GM23338 (cell line): Measurements from ENCODE around the gene GRM3. TPM values are rescaled to one million over a fixed set of nuclear protein-coding genes. Genes with fewer than 3 reads are reported as not detected.

Experiments
- ATAC-seq: fragments of 200-7000 bp; cut with Tn5 transposase; 3 replicates; pipeline ENCODE4 v1.9.1; 2020
- DNase-seq: peaks from one replicate; pipeline ENCODE4 v3.0.0-alpha.2; 2015; ENCODE audit warnings: low spot score
- H2AFZ ChIP-seq: fragments of 200-600 bp; sonication (generic); 2 replicates; pipeline ENCODE4 v1.8.0; 2016; ENCODE audit warnings: antibody characterized with exemption, mild to moderate bottlenecking, moderate library complexity
- H3F3A ChIP-seq: fragments of 200-600 bp; sonication (generic); replicated peaks from 2 replicates; pipeline ENCODE4 v1.8.0; 2017; ENCODE audit warnings: antibody characterized with exemption, mixed run types, low read depth
- H3K27ac ChIP-seq: fragments of 200-600 bp; sonication (generic); 2 replicates; pipeline ENCODE4 v1.6.1; 2016; ENCODE audit warnings: low read depth
- H3K27me3 ChIP-seq: fragments of 200-600 bp; sonication (generic); 2 replicates; pipeline ENCODE4 v1.8.0; 2016; ENCODE audit warnings: mild to moderate bottlenecking, mixed run types, moderate library complexity; ENCODE audit not compliant: insufficient read depth
- H3K36me3 ChIP-seq: fragments of 200-600 bp; sonication (generic); 2 replicates; pipeline ENCODE4 v1.8.0; 2016; ENCODE audit warnings: mild to moderate bottlenecking; ENCODE audit not compliant: insufficient read depth
- H3K4me1 ChIP-seq: fragments of 200-600 bp; sonication (generic); 2 replicates; pipeline ENCODE4 v1.8.0; 2016; ENCODE audit warnings: mild to moderate bottlenecking, moderate library complexity; ENCODE audit not compliant: insufficient read depth
- H3K4me2 ChIP-seq: fragments of 200-600 bp; sonication (generic); 2 replicates; pipeline ENCODE4 v1.7.1; 2017; ENCODE audit warnings: mixed run types
- H3K4me3 ChIP-seq: fragments of 200-600 bp; sonication (generic); 2 replicates; pipeline ENCODE4 v1.6.1; 2016; ENCODE audit warnings: mixed run types
- H3K79me2 ChIP-seq: fragments of 200-600 bp; sonication (generic); replicated peaks from 2 replicates; pipeline ENCODE4 v1.8.0; 2017; ENCODE audit warnings: mild to moderate bottlenecking; ENCODE audit not compliant: insufficient read depth
- H3K9me2 ChIP-seq: fragments of 200-600 bp; sonication (generic); 2 replicates; pipeline ENCODE4 v1.8.0; 2017; ENCODE audit not compliant: insufficient read depth
- H4K20me1 ChIP-seq: fragments of 200-600 bp; sonication (generic); replicated peaks from 2 replicates; pipeline ENCODE4 v1.8.0; 2017; ENCODE audit warnings: mild to moderate bottlenecking; ENCODE audit not compliant: insufficient read depth
- H3K27ac Mint-ChIP-seq: 2 replicates; pipeline ENCODE4 v1.8.0; 2020; ENCODE audit warnings: inconsistent platforms, mild to moderate bottlenecking, moderate library complexity, mixed read lengths
- H3K27me3 Mint-ChIP-seq: 3 replicates; pipeline ENCODE4 v1.8.0; 2022; ENCODE audit warnings: low read depth, mild to moderate bottlenecking, moderate library complexity, mixed read lengths, inconsistent platforms; ENCODE audit not compliant: insufficient read depth, poor library complexity
- H3K36me3 Mint-ChIP-seq: 3 replicates; pipeline ENCODE4 v1.8.0; 2021; ENCODE audit warnings: low read depth, mild to moderate bottlenecking, inconsistent platforms, moderate library complexity, mixed read lengths
- H3K4me1 Mint-ChIP-seq: 3 replicates; pipeline ENCODE4 v1.8.0; 2020; ENCODE audit warnings: mild to moderate bottlenecking, inconsistent platforms, mixed read lengths
- H3K4me3 Mint-ChIP-seq: 3 replicates; pipeline ENCODE4 v1.8.0; 2021; ENCODE audit warnings: moderate library complexity, mild to moderate bottlenecking, inconsistent platforms, mixed read lengths
- H3K9me3 Mint-ChIP-seq: 3 replicates; pipeline ENCODE4 v1.8.0; 2020; ENCODE audit warnings: moderate library complexity, mild to moderate bottlenecking, inconsistent platforms, mixed read lengths
- CREB1 ChIP-seq: fragments of 250-450 bp; sonication (Bioruptor Pico); IDR thresholded peaks from 2 replicates; pipeline ENCODE4 v1.5.0; 2020; ENCODE audit warnings: low read depth, mild to moderate bottlenecking, moderate library complexity
- EZH2 ChIP-seq: fragments of 200-600 bp; sonication (generic); IDR thresholded peaks from one replicate; pipeline ENCODE4 v1.8.0; 2017; ENCODE audit warnings: antibody characterized with exemption, mild to moderate bottlenecking, low read depth; ENCODE audit not compliant: unreplicated experiment
- EZH2phosphoT487 ChIP-seq: fragments of 200-600 bp; sonication (generic); IDR thresholded peaks from one replicate; pipeline ENCODE4 v1.8.1; 2018; ENCODE audit warnings: antibody characterized with exemption; ENCODE audit not compliant: unreplicated experiment
- JUNB ChIP-seq: IDR thresholded peaks from one replicate; pipeline ENCODE4 v1.6.1; 2016; ENCODE audit warnings: antibody characterized with exemption; ENCODE audit not compliant: unreplicated experiment
- NANOG ChIP-seq: IDR thresholded peaks from 2 replicates; pipeline ENCODE4 v1.6.1; 2016; ENCODE audit warnings: antibody characterized with exemption, borderline replicate concordance
- ZNF114 ChIP-seq: fragments of 250-450 bp; sonication (Bioruptor Pico); IDR thresholded peaks from 2 replicates; pipeline ENCODE4 v1.5.0; 2020; ENCODE audit warnings: mild to moderate bottlenecking, moderate library complexity
- ZNF462 ChIP-seq: fragments of 250-450 bp; sonication (Bioruptor Pico); IDR thresholded peaks from 2 replicates; pipeline ENCODE4 v1.5.0; 2020; ENCODE audit warnings: mild to moderate bottlenecking, moderate library complexity
- polyA plus RNA-seq: library from polyadenylated mRNA; unstranded; fragments of >200 nt; fragmentation: Nextera tagmentation; extraction: Ambion mirVana; gene quantifications from 2 replicates; pipeline ENCODE4 v1.2.1, GENCODE V29; 2016
- total RNA-seq: library from RNA; depleted of rRNA; stranded (reverse); fragments of >200 nt; shearing (Covaris generic); gene quantifications from 2 replicates; pipeline ENCODE4 v1.2.3, GENCODE V29; 2014

GRM3 gene
- total and polyA plus RNA-seq, 2 experiments from 2014 or later, result 0.79 to 1.9 TPM

- no peak for TF ChIP-seq ZNF462
Measured at GRCh38 chr7:86785641-86786040, 141.9 kb downstream of the GRM3 start (continued).

GRCh38 chr7:86786376-86786775 lies 142.7 kb downstream of the GRM3 start:
- no peaks in the 10 kb centered on the region for H3K27me3 ChIP-seq
- no peaks in the 10 kb centered on the region for H4K20me1 ChIP-seq
- H3F3A ChIP-seq, result no peaks in the 10 kb centered on the region
- no peak overlapping the region for H3K27ac ChIP-seq
- no peaks in the 10 kb centered on the region for H3K36me3 ChIP-seq
- Mint-ChIP-seq H3K9me3 (no peaks in the 10 kb centered on the region), H3K4me3 (no peak overlapping the region), H3K4me1 (no peaks in the 10 kb centered on the region), H3K27me3 (no peaks in the 10 kb centered on the region), H3K27ac (0 out of 2 replicates have a peak overlapping the region, but pooled peaks have one; percentile 13), H3K36me3 (no peaks in the 10 kb centered on the region; the same call in 2 of the 3 replicates)
- H3K4me3 ChIP-seq, result no peak overlapping the region
- DNase-seq (no peak), ATAC-seq (no peak)
- no peaks in the 10 kb centered on the region for H3K79me2 ChIP-seq
- H3K9me2 ChIP-seq, result no peaks in the 10 kb centered on the region
- no peak overlapping the region for H2AFZ ChIP-seq
- TF ChIP-seq CREB1, result no peak
- TF ChIP-seq EZH2phosphoT487, result no peak
- TF ChIP-seq NANOG, result no peak
- TF ChIP-seq EZH2, result no peak
- TF ChIP-seq ZNF462, result no peak
- TF ChIP-seq ZNF114, result no peak
- no peak for TF ChIP-seq JUNB
- H3K4me1 ChIP-seq, result no peaks in the 10 kb centered on the region
- H3K4me2 ChIP-seq, result no peak overlapping the region
